RWPE2 (cell line): ENCODE results near the gene C8A.

Experiments
- ATAC-seq: fragments of 200-7000 bp; cut with Tn5 transposase; 3 replicates; pipeline ENCODE4 v1.9.1; 2021; ENCODE audit warnings: low read depth
- DNase-seq: peaks from one replicate; pipeline ENCODE4 v3.0.0-alpha.2; 2020; ENCODE audit warnings: low spot score
- H3K27ac ChIP-seq: fragments of 450-650 bp; 2 replicates; pipeline ENCODE4 v1.5.1; 2017; ENCODE audit warnings: mild to moderate bottlenecking; ENCODE audit not compliant: poor library complexity, severe bottlenecking
- H3K27me3 ChIP-seq: fragments of 250-450 bp; sonication (Bioruptor Pico); 2 replicates; pipeline ENCODE4 v1.5.1; 2021; ENCODE audit warnings: mild to moderate bottlenecking, moderate library complexity; ENCODE audit not compliant: insufficient read depth, poor library complexity, severe bottlenecking
- H3K36me3 ChIP-seq: fragments of 250-450 bp; sonication (Bioruptor Pico); 2 replicates; pipeline ENCODE4 v1.5.1; 2020; ENCODE audit warnings: low read depth, mild to moderate bottlenecking, moderate library complexity
- H3K4me1 ChIP-seq: fragments of 250-450 bp; sonication (Bioruptor Pico); 2 replicates; pipeline ENCODE4 v1.5.1; 2021; ENCODE audit warnings: mild to moderate bottlenecking, moderate library complexity; ENCODE audit not compliant: insufficient read depth, poor library complexity, severe bottlenecking
- H3K4me3 ChIP-seq: fragments of 250-450 bp; sonication (Bioruptor Pico); 2 replicates; pipeline ENCODE4 v1.5.1; 2021; ENCODE audit warnings: mild to moderate bottlenecking, moderate library complexity; ENCODE audit not compliant: severe bottlenecking
- H3K9me3 ChIP-seq: fragments of 250-450 bp; sonication (Bioruptor Pico); 2 replicates; pipeline ENCODE4 v1.5.1; 2021; ENCODE audit warnings: mild to moderate bottlenecking, moderate library complexity; ENCODE audit not compliant: severe bottlenecking
- TF ChIP-seq, protein P1 (sequence below): fragments of 450-650 bp; IDR thresholded peaks from one replicate; pipeline ENCODE4 v1.5.1; 2017; ENCODE audit warnings: mild to moderate bottlenecking, moderate library complexity; ENCODE audit not compliant: poor library complexity, severe bottlenecking

Gene C8A

DNA sequence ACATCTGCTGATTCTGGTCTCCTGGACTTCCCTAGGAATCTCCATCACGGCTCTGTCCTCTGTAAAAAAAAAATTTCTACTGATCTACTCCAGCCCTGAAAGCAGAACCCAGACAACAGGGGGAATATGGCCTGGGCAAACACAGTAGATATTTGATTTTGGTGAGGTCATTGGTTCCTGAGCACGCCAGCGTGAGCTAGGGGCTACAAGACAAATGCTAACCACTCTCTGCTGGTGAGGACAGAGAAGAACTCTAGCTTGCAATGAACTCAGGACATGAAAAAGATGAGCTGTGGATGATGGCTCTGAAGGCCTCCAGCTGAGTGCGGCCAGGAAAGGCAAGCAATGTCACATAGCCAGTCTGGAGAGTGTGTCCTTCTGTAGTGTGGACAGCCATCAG, 18.2 kb upstream of the C8A start:
- peaks cover 12% of the 10 kb centered on the region for H3K4me1 ChIP-seq
- DNase-seq (no peak), ATAC-seq (no peak)
- TF ChIP-seq, protein P1, sequence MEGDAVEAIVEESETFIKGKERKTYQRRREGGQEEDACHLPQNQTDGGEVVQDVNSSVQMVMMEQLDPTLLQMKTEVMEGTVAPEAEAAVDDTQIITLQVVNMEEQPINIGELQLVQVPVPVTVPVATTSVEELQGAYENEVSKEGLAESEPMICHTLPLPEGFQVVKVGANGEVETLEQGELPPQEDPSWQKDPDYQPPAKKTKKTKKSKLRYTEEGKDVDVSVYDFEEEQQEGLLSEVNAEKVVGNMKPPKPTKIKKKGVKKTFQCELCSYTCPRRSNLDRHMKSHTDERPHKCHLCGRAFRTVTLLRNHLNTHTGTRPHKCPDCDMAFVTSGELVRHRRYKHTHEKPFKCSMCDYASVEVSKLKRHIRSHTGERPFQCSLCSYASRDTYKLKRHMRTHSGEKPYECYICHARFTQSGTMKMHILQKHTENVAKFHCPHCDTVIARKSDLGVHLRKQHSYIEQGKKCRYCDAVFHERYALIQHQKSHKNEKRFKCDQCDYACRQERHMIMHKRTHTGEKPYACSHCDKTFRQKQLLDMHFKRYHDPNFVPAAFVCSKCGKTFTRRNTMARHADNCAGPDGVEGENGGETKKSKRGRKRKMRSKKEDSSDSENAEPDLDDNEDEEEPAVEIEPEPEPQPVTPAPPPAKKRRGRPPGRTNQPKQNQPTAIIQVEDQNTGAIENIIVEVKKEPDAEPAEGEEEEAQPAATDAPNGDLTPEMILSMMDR, result no peak
- H3K27ac ChIP-seq, result no peak overlapping the region
- H3K9me3 ChIP-seq, result no peaks in the 10 kb centered on the region
- H3K4me3 ChIP-seq, result no peak overlapping the region
- H3K27me3 ChIP-seq, result no peaks in the 10 kb centered on the region
- no peaks in the 10 kb centered on the region for H3K36me3 ChIP-seq

DNA sequence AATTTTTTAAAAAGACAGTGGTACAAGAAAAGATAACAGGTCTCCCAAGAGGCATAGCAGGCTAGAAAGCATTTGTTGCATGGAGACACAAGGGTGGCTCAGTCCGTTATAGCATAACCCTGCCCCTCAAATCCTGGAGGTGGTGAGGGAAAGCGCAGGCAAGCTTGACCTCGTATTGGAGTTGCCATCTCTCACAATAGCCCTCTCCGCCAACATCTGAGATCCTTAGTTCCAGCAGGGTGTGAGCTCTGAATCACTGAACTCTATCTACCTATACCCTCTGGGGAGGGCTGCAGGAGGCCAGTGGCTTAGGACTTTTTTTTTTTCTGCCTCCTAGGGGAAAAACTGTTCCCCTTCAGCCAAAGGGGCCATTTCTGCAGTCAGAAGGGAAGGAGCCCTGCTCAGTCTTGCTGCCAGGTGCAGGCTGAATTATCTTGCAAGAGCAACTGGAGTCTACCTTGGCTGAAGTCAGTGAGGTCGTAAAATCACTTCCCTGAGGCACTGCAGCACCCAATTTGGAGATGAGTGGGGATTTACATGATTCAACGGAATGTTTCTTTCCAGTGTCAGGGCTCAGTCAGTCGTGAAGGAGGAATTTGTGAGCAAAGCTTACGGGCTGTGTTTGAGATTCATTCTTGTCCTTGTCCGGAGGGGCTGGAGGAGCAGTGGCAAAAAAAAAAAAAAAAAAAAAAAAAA, 17.2 kb upstream of the C8A start:
- TF ChIP-seq, protein P1, result no peak
- no peaks in the 10 kb centered on the region for H3K9me3 ChIP-seq
- H3K36me3 ChIP-seq, result no peaks in the 10 kb centered on the region
- DNase-seq (no peak), ATAC-seq (peak; percentile 81)
- H3K27me3 ChIP-seq, result no peaks in the 10 kb centered on the region
- H3K4me1 ChIP-seq, result peaks cover 9% of the 10 kb centered on the region
- no peak overlapping the region for H3K27ac ChIP-seq
- no peak overlapping the region for H3K4me3 ChIP-seq

DNA sequence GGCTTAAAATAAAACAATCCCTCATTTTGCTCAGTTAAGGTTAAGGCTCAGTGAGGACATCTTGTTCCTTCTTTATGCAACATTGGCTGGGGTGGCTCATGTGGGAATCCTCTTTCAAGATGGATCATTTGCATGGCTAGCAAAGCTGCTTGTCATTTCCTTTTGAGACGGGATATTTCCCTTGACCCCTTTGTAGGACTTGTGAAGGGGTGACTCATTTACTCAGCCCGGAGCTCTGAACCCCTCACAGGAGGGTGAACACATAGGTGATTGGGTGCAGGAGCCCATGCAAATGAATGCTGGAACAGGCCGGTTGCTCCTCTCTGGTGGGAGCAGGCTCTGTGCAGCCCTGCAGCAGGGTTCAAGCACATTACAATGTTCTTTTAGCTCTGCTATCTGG, 15.8 kb upstream of the C8A start:
- TF ChIP-seq, protein P1, result no peak
- Histone ChIP-seq H3K36me3 (no peaks in the 10 kb centered on the region), H3K4me3 (no peak overlapping the region), H3K27me3 (no peaks in the 10 kb centered on the region), H3K27ac (no peak overlapping the region), H3K4me1 (peaks cover 3% of the 10 kb centered on the region), H3K9me3 (no peaks in the 10 kb centered on the region)
- DNase-seq (no peak), ATAC-seq (no peak)

DNA sequence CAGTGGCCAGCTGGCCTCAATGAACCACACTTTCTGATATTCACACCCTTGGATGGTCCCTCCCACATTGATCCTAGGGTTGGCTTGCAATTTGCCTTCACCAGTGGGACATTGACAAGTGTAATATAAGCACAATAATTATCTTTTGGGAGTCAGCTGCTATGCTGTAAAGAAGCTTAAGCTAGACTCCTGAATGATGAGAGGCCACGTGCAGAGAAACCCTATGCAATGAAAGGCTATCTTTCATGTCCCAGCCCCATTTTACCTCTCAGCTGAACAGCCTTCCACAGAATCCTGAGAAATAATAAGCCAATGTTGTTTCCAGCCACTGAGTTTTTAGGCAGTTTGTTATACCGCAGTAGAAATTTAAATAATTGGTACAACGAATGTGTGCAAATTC, 11.1 kb upstream of the C8A start:
- no peak for DNase-seq
- H3K36me3 ChIP-seq, result no peaks in the 10 kb centered on the region
- H3K4me3 ChIP-seq, result no peak overlapping the region
- H3K27me3 ChIP-seq, result no peaks in the 10 kb centered on the region
- peaks cover 2% of the 10 kb centered on the region for H3K4me1 ChIP-seq
- no peak overlapping the region for H3K27ac ChIP-seq
- H3K9me3 ChIP-seq, result no peaks in the 10 kb centered on the region
- TF ChIP-seq, protein P1, result no peak
- no peak for ATAC-seq

DNA sequence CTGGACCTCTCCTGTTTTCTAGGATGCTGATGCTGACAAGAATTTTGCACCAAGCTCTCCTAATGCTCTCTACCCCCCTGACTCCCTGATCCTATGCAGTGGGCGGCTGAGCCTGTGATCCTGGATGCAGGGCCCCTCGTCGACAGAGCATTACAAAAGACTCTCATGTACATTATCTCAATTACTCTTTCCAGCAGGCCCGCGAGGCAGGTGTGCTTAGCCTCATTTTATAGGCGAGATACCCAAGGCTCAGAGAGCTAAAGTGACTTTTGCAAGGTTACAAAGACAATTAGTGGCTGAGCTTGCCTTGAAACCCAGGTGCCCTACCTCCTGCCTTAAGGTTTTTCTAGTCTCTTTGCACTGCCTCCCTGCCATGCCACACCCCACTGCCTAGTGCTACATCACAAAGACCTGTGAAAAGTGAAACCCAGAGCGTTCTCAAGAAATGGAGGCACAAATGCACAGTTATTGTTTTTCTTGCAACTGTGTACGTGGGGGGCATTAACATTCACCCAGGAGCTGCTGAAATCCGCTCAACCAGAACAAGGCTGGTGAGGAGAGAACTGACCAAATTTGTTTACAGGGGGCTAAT, 10.0 kb upstream of the C8A start:
- no peak overlapping the region for H3K27ac ChIP-seq
- no peaks in the 10 kb centered on the region for H3K4me1 ChIP-seq
- H3K27me3 ChIP-seq, result no peaks in the 10 kb centered on the region
- H3K4me3 ChIP-seq, result no peak overlapping the region
- H3K9me3 ChIP-seq, result no peaks in the 10 kb centered on the region
- TF ChIP-seq, protein P1, result no peak
- no peak for ATAC-seq
- no peak for DNase-seq
- H3K36me3 ChIP-seq, result no peaks in the 10 kb centered on the region
